HepG2 (cell line): ENCODE results near the gene EVA1A. TPM values are rescaled to one million over a fixed set of nuclear protein-coding genes. Genes with fewer than 3 reads are reported as not detected.

Source experiments
- CSRNP2 ChIP-seq: sonication (generic); formaldehyde crosslinking; conservative IDR thresholded peaks from 2 replicates; pipeline ENCODE4 v1.8.0; 2022; ENCODE audit warnings: low read depth, missing genetic modification reagents
- EP300 ChIP-seq, 3 experiments: sonication (generic) in 1 of 3; formaldehyde crosslinking in 1 of 3; IDR thresholded peaks; 2 replicates each; pipeline versions ENCODE4 v1.5.1 to v1.6.1; 2011 to 2020; ENCODE audit warnings: low read depth in 2 of 3, low read length in 2 of 3, borderline replicate concordance in 1 of 3, improper control_type of control experiment in 1 of 3, mild to moderate bottlenecking in 1 of 3, missing genetic modification reagents in 1 of 3, moderate library complexity in 1 of 3
- FOXA1 ChIP-seq, 2 experiments: fragments of 450-650 bp in 1 of 2; sonication (generic) in 1 of 2; formaldehyde crosslinking in 1 of 2; IDR thresholded peaks; 2 replicates each; pipeline versions ENCODE4 v1.4.0 to v1.6.1; 2016 to 2020; ENCODE audit warnings: missing genetic modification reagents in 1 of 2
- FOXK1 ChIP-seq: sonication (generic); formaldehyde crosslinking; IDR thresholded peaks from 2 replicates; pipeline ENCODE4 v1.4.0; 2020; ENCODE audit warnings: low read depth, missing genetic modification reagents, borderline replicate concordance
- GATAD2A ChIP-seq: IDR thresholded peaks from 2 replicates; pipeline ENCODE4 v1.6.1; 2016
- GFI1 ChIP-seq: sonication (generic); formaldehyde crosslinking; IDR thresholded peaks from 2 replicates; pipeline ENCODE4 v1.5.0; 2020; ENCODE audit warnings: missing genetic modification reagents, mild to moderate bottlenecking, borderline replicate concordance
- HDAC2 ChIP-seq: sonication (generic); formaldehyde crosslinking; IDR thresholded peaks from 2 replicates; pipeline ENCODE4 v1.4.0; 2020; ENCODE audit warnings: missing genetic modification reagents
- HNF4A ChIP-seq: sonication (generic); formaldehyde crosslinking; IDR thresholded peaks from 2 replicates; pipeline ENCODE4 v1.4.0; 2020; ENCODE audit warnings: missing genetic modification reagents
- NR2C2 ChIP-seq: sonication (generic); formaldehyde crosslinking; IDR thresholded peaks from 2 replicates; pipeline ENCODE4 v1.4.0; 2020; ENCODE audit warnings: missing genetic modification reagents, mild to moderate bottlenecking, moderate library complexity, borderline replicate concordance
- NR2F2 ChIP-seq: IDR thresholded peaks from 2 replicates; pipeline ENCODE4 v1.6.1; 2012; ENCODE audit warnings: low read depth, inconsistent platforms, borderline replicate concordance
- NR2F6 ChIP-seq, 2 experiments: IDR thresholded peaks; 2 replicates each; pipeline ENCODE4 v1.6.1; 2016; ENCODE audit warnings: antibody characterized with exemption in 1 of 2, mild to moderate bottlenecking in 1 of 2
- PAXIP1 ChIP-seq: sonication (generic); formaldehyde crosslinking; conservative IDR thresholded peaks from 2 replicates; pipeline ENCODE4 v1.4.0; 2020; ENCODE audit warnings: mild to moderate bottlenecking, missing genetic modification reagents, moderate library complexity
- ZBTB37 ChIP-seq: sonication (generic); formaldehyde crosslinking; IDR thresholded peaks from 2 replicates; pipeline ENCODE4 v1.4.0; 2020; ENCODE audit warnings: mild to moderate bottlenecking, missing genetic modification reagents
- ZNF256 ChIP-seq: sonication (generic); formaldehyde crosslinking; conservative IDR thresholded peaks from 2 replicates; pipeline ENCODE4 v1.4.0; 2020; ENCODE audit warnings: missing genetic modification reagents
- ZNF547 ChIP-seq: sonication (generic); formaldehyde crosslinking; IDR thresholded peaks from 2 replicates; pipeline ENCODE4 v1.5.1; 2020; ENCODE audit warnings: mild to moderate bottlenecking, missing genetic modification reagents
- ZNF598 ChIP-seq: sonication (generic); formaldehyde crosslinking; IDR thresholded peaks from 2 replicates; pipeline ENCODE4 v1.5.1; 2020; ENCODE audit warnings: mild to moderate bottlenecking, missing genetic modification reagents, borderline replicate concordance
- ZNF878 ChIP-seq: sonication (generic); formaldehyde crosslinking; IDR thresholded peaks from 2 replicates; pipeline ENCODE4 v1.8.1; 2023; ENCODE audit warnings: mild to moderate bottlenecking, missing genetic modification reagents, moderate library complexity
- polyA plus RNA-seq, 8 experiments: library from polyadenylated mRNA; depleted of rRNA in 3 of 8; stranded (reverse) in 7 of 8; unstranded in 1 of 8; fragments of >200 nt; fragmentation: Illumina TruSeq in 4 of 8; extraction: Trizol in 4 of 8; gene quantifications; 2 replicates each; pipeline versions ENCODE4 v1.2.1 to v1.2.3, GENCODE V29; 2011 to 2016; ENCODE audit warnings: low read depth in 4 of 8, missing spikeins in 1 of 8, mixed read lengths in 1 of 8; ENCODE audit not compliant: insufficient read depth in 1 of 8
- total RNA-seq, 5 experiments: library from RNA; depleted of rRNA; stranded (reverse); fragments of >200 nt; fragmentation: Illumina TruSeq; extraction: Trizol; gene quantifications; 2 replicates each; pipeline ENCODE4 v1.2.3, GENCODE V29; 2016; ENCODE audit warnings: low read depth in 1 of 5

EVA1A gene
- total and polyA plus RNA-seq, 2 of the 13 experiments (the other 11 are each of a cell fraction or from before 2014, with no cell fraction given), result 57.5 to 57.8 TPM

- TF ChIP-seq PAXIP1 (CRISPR knock-in tag), result peak; percentile 38; the same call in 1 of the 2 replicates
- peak; percentile 26; the same call in 1 of the 2 replicates for TF ChIP-seq NR2F2
- TF ChIP-seq FOXA1 (IDR thresholded peaks at IDR 0.05), result no peak
- TF ChIP-seq FOXA1 (CRISPR knock-in tag; IDR thresholded peaks at IDR 0.05), result peak; percentile 54
- TF ChIP-seq HNF4A (CRISPR knock-in tag), result peak; percentile 57; the same call in 1 of the 2 replicates
- no peak for TF ChIP-seq FOXK1 (CRISPR knock-in tag)
- no peak for TF ChIP-seq ZNF547 (CRISPR knock-in tag)
- 0 out of 2 replicates have a peak, but pooled peaks have one; percentile 17 for TF ChIP-seq GFI1 (CRISPR knock-in tag)
- peak in 1 of 2 experiments; percentile 73; a peak in 2 of 4 replicates for TF ChIP-seq EP300 (IDR thresholded peaks at IDR 0.05; ENCODE audit: low read depth in 2 of 2, low read length in 2 of 2)
- no peak for TF ChIP-seq EP300 (CRISPR knock-in tag; IDR thresholded peaks at IDR 0.05; ENCODE audit: borderline replicate concordance)
- TF ChIP-seq ZBTB37 (CRISPR knock-in tag), result peak; percentile 78
- TF ChIP-seq ZNF598 (CRISPR knock-in tag), result 0 out of 2 replicates have a peak, but pooled peaks have one; percentile 41
- peak; percentile 30; the same call in 1 of the 2 replicates for TF ChIP-seq ZNF878 (CRISPR knock-in tag)
- TF ChIP-seq CSRNP2, result no peak
- TF ChIP-seq NR2C2, result peak; percentile 16; the same call in 1 of the 2 replicates
- peak; percentile 49; the same call in 1 of the 2 replicates for TF ChIP-seq HDAC2 (CRISPR knock-in tag)
- peak; percentile 55; the same call in 1 of the 2 replicates for TF ChIP-seq NR2F6 (IDR thresholded peaks at IDR 0.05)
- TF ChIP-seq NR2F6 (CRISPR knock-in tag; IDR thresholded peaks at IDR 0.05), result no peak
- TF ChIP-seq ZNF256 (CRISPR knock-in tag), result no peak
- TF ChIP-seq GATAD2A (CRISPR knock-in tag), result peak; percentile 46; the same call in 1 of the 2 replicates
Measured at GRCh38 chr2:75549401-75550253, 11.1 kb downstream of the EVA1A start (continued).
